ENCODE results near the gene RNF31.

GRCh38 chr14:24160850-24161804, 13.8 kb downstream of the RNF31 start, which contains the start of gene IRF9:
- TF ChIP-seq, protein P1, sequence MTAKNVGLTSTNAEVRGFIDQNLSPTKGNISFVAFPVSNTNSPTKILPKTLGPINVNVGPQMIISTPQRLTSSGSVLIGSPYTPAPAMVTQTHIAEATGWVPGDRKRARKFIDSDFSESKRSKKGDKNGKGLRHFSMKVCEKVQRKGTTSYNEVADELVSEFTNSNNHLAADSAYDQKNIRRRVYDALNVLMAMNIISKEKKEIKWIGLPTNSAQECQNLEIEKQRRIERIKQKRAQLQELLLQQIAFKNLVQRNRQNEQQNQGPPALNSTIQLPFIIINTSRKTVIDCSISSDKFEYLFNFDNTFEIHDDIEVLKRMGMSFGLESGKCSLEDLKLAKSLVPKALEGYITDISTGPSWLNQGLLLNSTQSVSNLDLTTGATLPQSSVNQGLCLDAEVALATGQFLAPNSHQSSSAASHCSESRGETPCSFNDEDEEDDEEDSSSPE (CRISPR knock-in tag; IDR thresholded peaks at IDR 0.05), result peak; percentile 87
- no peak for TF ChIP-seq SP1 (IDR thresholded peaks at IDR 0.05)
- TF ChIP-seq SP1 (CRISPR knock-in tag; IDR thresholded peaks at IDR 0.05), result peak; percentile 93
- TF ChIP-seq, protein P2, sequence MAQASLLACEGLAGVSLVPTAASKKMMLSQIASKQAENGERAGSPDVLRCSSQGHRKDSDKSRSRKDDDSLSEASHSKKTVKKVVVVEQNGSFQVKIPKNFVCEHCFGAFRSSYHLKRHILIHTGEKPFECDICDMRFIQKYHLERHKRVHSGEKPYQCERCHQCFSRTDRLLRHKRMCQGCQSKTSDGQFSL (CRISPR knock-in tag; IDR thresholded peaks at IDR 0.05), result peak; percentile 81; the same call in 1 of the 2 replicates
- TF ChIP-seq, protein P3, sequence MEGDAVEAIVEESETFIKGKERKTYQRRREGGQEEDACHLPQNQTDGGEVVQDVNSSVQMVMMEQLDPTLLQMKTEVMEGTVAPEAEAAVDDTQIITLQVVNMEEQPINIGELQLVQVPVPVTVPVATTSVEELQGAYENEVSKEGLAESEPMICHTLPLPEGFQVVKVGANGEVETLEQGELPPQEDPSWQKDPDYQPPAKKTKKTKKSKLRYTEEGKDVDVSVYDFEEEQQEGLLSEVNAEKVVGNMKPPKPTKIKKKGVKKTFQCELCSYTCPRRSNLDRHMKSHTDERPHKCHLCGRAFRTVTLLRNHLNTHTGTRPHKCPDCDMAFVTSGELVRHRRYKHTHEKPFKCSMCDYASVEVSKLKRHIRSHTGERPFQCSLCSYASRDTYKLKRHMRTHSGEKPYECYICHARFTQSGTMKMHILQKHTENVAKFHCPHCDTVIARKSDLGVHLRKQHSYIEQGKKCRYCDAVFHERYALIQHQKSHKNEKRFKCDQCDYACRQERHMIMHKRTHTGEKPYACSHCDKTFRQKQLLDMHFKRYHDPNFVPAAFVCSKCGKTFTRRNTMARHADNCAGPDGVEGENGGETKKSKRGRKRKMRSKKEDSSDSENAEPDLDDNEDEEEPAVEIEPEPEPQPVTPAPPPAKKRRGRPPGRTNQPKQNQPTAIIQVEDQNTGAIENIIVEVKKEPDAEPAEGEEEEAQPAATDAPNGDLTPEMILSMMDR (CRISPR knock-in tag; IDR thresholded peaks at IDR 0.05), result peak; percentile 100

Data from HepG2 (cell line).